ENCODE results near the gene TEKT2. TPM values are rescaled to one million over a fixed set of nuclear protein-coding genes. Genes with fewer than 3 reads are reported as not detected.

Gene TEKT2
- total RNA-seq, 1 experiment from 2014 or later, result not detected

GRCh38 chr1:36137776-36138175 lies 53.9 kb downstream of the TEKT2 start:
- no peak for DNase-seq
- peaks cover 8% of the 10 kb centered on the region for H3K4me1 ChIP-seq

More at GRCh38 chr1:36137776-36138175, 53.9 kb downstream of the TEKT2 start:
- no peak overlapping the region for H3K4me3 ChIP-seq
- no peaks in the 10 kb centered on the region for H3K9me3 ChIP-seq (replicated peaks)
- H3K27me3 ChIP-seq, result no peaks in the 10 kb centered on the region
- peaks cover 20% of the 10 kb centered on the region for H3K36me3 ChIP-seq
- H3K27ac ChIP-seq, result 0 out of 2 replicates have a peak overlapping the region, but pooled peaks have one; percentile 3

Other genes with a start within 250 kb of the TEKT2 start
- 33.3 and 35.1 TPM in 2 replicates for gene AGO1, start 200.9 kb upstream of the TEKT2 start, total RNA-seq (2014; rRNA removed; shearing (Covaris generic))
- gene AGO3, start 153.0 kb upstream of the TEKT2 start, total RNA-seq (2014; rRNA removed; shearing (Covaris generic)), result 30.4 and 36.4 TPM in 2 replicates
- gene ADPRS, start 4.8 kb downstream of the TEKT2 start, total RNA-seq (2014; rRNA removed; shearing (Covaris generic)), result 26.7 and 30.4 TPM in 2 replicates
- gene COL8A2, start 41.1 kb downstream of the TEKT2 start, total RNA-seq (2014; rRNA removed; shearing (Covaris generic)), result 0.45 and 0.51 TPM in 2 replicates
- gene TRAPPC3, start 65.4 kb downstream of the TEKT2 start, total RNA-seq (2014; rRNA removed; shearing (Covaris generic)), result 76.0 and 78.6 TPM in 2 replicates
- 91.2 and 96.2 TPM in 2 replicates for gene MAP7D1, start 72.1 kb downstream of the TEKT2 start, total RNA-seq (2014; rRNA removed; shearing (Covaris generic))
- gene THRAP3, start 140.3 kb downstream of the TEKT2 start, total RNA-seq (2014; rRNA removed; shearing (Covaris generic)), result 103 and 131 TPM in 2 replicates
- gene SH3D21, start 222.3 kb downstream of the TEKT2 start, total RNA-seq (2014; rRNA removed; shearing (Covaris generic)), result 0.48 and 1.4 TPM in 2 replicates
- gene EVA1B, start 239.6 kb downstream of the TEKT2 start, total RNA-seq (2014; rRNA removed; shearing (Covaris generic)), result 5.8 and 6.9 TPM in 2 replicates